ENCODE results near the gene OR5A1. TPM values are rescaled to one million over a fixed set of nuclear protein-coding genes. Genes with fewer than 3 reads are reported as not detected.
A peak's percentile ranks its signal among the peaks of the same experiment; 100 is the strongest.
"Not testable (repeated sequence)": the region's sequence is repeated elsewhere in the genome, so short reads cannot be mapped to it uniquely, and the experiment has no call there.

OR5A1 gene
- total and polyA plus RNA-seq, 2 donors (not counting 1 experiment from before 2014, with no cell fraction given), result not detected

- no peaks in the 10 kb centered on the region for H3K9me3 ChIP-seq (ENCODE audit: control extremely low read depth in 1 of 3, control insufficient read depth in 2 of 3, insufficient read depth in 1 of 3, low read length in 2 of 3)
- no peak overlapping the region for H3K4me3 Mint-ChIP-seq
- no peaks in the 10 kb centered on the region for H3K79me2 ChIP-seq (ENCODE audit: control insufficient read depth, insufficient read depth, low read length)
- no peaks in the 10 kb centered on the region for H3K36me3 ChIP-seq (replicated peaks in 1 of 2; ENCODE audit: control extremely low read depth in 1 of 2, control insufficient read depth in 1 of 2, extremely low read depth in 1 of 2, insufficient read depth in 2 of 2, low read length in 1 of 2)
- WGBS (ENCODE audit: insufficient coverage), result 100% methylated on average over 1 of the region's 4 CpGs
- H3K4me2 ChIP-seq (replicated peaks; ENCODE audit: low read depth, low read length, poor library complexity, severe bottlenecking), result no peak overlapping the region
- ChIA-PET POLR2A (interaction anchor here (0.9 kb wide), 1 partner anchor 259 kb away, joined by 6 read pairs; no protein-coding TSS in a partner anchor), CTCF (interaction anchor here (0.6 to 11.4 kb wide), 33 partner anchors 8 to 775 kb away, joined by 3 to 141 read pairs (median 4); partner anchors contain the start of genes DTX4 and MPEG1)
- H3K27me3 ChIP-seq (replicated peaks in 1 of 4; ENCODE audit: control extremely low read depth in 1 of 4, control insufficient read depth in 3 of 4, insufficient read depth in 4 of 4, low read length in 3 of 4), result no peaks in the 10 kb centered on the region
- peak; percentile 86 for DNase-seq
- TF ChIP-seq CTCF (IDR thresholded peaks at IDR 0.05) (peak; percentile 93), EZH2 (IDR thresholded peaks at IDR 0.05; ENCODE audit: borderline replicate concordance, insufficient read depth, low read depth, low read length, poor library complexity, severe bottlenecking) (no peak)
- H3K9ac ChIP-seq (ENCODE audit: low read length), result no peak overlapping the region
- H3K4me1 ChIP-seq (ENCODE audit: control insufficient read depth in 2 of 2, insufficient read depth in 2 of 2, low read length in 2 of 2), result no peaks in the 10 kb centered on the region
- intact Hi-C loops (cut with micrococcal nuclease), result loop anchor here (1.0 to 5.0 kb wide), 6 partner anchors 146 to 778 kb away; no protein-coding TSS in a partner anchor
- no peaks in the 10 kb centered on the region for H4K20me1 ChIP-seq (ENCODE audit: control insufficient read depth, insufficient read depth, low read length, poor library complexity, severe bottlenecking)
- ATAC-seq (ENCODE audit: low read depth), result peak; percentile 87
- H3K27ac ChIP-seq (ENCODE audit: low read length in 2 of 2), result no peak overlapping the region
- H2AFZ ChIP-seq (ENCODE audit: insufficient read depth, low read depth, low read length, poor library complexity, severe bottlenecking), result no peak overlapping the region
- H3K4me3 ChIP-seq (ENCODE audit: control extremely low read depth in 1 of 5, extremely low read depth in 1 of 5, insufficient read depth in 1 of 5, low read depth in 2 of 5, low read length in 4 of 5), result no peak overlapping the region
- peaks cover 12% of the 10 kb centered on the region for H3K27me3 Mint-ChIP-seq
- H3K27ac Mint-ChIP-seq, result no peak overlapping the region
- H3K9me3 Mint-ChIP-seq (ENCODE audit: insufficient read depth), result no peaks in the 10 kb centered on the region
- H3K4me1 Mint-ChIP-seq, result no peaks in the 10 kb centered on the region
Measured at GRCh38 chr11:59429924-59430516, 6.2 kb upstream of the OR5A1 start.

- Mint-ChIP-seq H3K27me3 (peaks cover 7% of the 10 kb centered on the region), H3K9me3 (ENCODE audit: insufficient read depth) (no peaks in the 10 kb centered on the region), H3K4me3 (no peak overlapping the region), H3K4me1 (no peaks in the 10 kb centered on the region), H3K27ac (no peak overlapping the region)
- ChIA-PET POLR2A (no interaction called here), CTCF (interaction anchor here (0.9 to 3.1 kb wide), 4 partner anchors 8 to 280 kb away, joined by 3 to 15 read pairs (median 4); no protein-coding TSS in a partner anchor)
- H3K36me3 ChIP-seq (replicated peaks in 1 of 2; ENCODE audit: control extremely low read depth in 1 of 2, control insufficient read depth in 1 of 2, extremely low read depth in 1 of 2, insufficient read depth in 2 of 2, low read length in 1 of 2), result no peaks in the 10 kb centered on the region
- H3K9ac ChIP-seq (ENCODE audit: low read length), result no peak overlapping the region
- no peak for TF ChIP-seq CTCF (IDR thresholded peaks at IDR 0.05)
- TF ChIP-seq EZH2 (IDR thresholded peaks at IDR 0.05; ENCODE audit: borderline replicate concordance, insufficient read depth, low read depth, low read length, poor library complexity, severe bottlenecking), result no peak
- DNase-seq, result no peak
- no peaks in the 10 kb centered on the region for H4K20me1 ChIP-seq (ENCODE audit: control insufficient read depth, insufficient read depth, low read length, poor library complexity, severe bottlenecking)
- no peaks in the 10 kb centered on the region for H3K4me1 ChIP-seq (ENCODE audit: control insufficient read depth in 2 of 2, insufficient read depth in 2 of 2, low read length in 2 of 2)
- no peak overlapping the region for H3K27ac ChIP-seq (ENCODE audit: low read length in 2 of 2)
- H3K79me2 ChIP-seq (ENCODE audit: control insufficient read depth, insufficient read depth, low read length), result no peaks in the 10 kb centered on the region
- no peak overlapping the region for H2AFZ ChIP-seq (ENCODE audit: insufficient read depth, low read depth, low read length, poor library complexity, severe bottlenecking)
- intact Hi-C loops (cut with micrococcal nuclease), result no loop called here
- no peaks in the 10 kb centered on the region for H3K9me3 ChIP-seq (ENCODE audit: control extremely low read depth in 1 of 3, control insufficient read depth in 2 of 3, insufficient read depth in 1 of 3, low read length in 2 of 3)
- H3K4me3 ChIP-seq (ENCODE audit: control extremely low read depth in 1 of 5, extremely low read depth in 1 of 5, insufficient read depth in 1 of 5, low read depth in 2 of 5, low read length in 4 of 5), result no peak overlapping the region
- WGBS (ENCODE audit: insufficient coverage), result 97% methylated on average over 3 of the region's 7 CpGs
- H3K27me3 ChIP-seq (replicated peaks in 1 of 4; ENCODE audit: control extremely low read depth in 1 of 4, control insufficient read depth in 3 of 4, insufficient read depth in 4 of 4, low read length in 3 of 4), result no peaks in the 10 kb centered on the region
- no peak overlapping the region for H3K4me2 ChIP-seq (replicated peaks; ENCODE audit: low read depth, low read length, poor library complexity, severe bottlenecking)
- ATAC-seq (ENCODE audit: low read depth), result no peak
Measured at GRCh38 chr11:59437770-59438169, 1.5 kb downstream of the OR5A1 start.

DNA sequence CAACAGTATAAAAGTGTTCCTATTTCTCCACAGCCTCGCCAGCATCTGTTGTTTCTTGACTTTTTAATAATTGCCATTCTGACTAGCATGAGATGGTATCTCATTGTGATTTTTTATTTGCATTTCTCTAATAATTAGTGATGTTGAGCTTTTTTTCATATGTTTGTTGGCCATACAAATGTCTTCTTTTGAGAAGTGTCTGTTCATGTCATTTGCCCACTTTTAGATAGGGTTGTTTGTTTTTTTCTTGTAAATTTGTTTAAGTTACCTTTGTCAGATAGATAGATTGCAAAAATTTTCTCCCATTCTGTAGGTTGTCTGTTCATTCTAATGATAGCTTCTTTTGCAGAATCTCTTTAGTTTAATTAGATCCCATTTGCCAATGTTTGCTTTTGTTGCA lies 9.4 kb downstream of the OR5A1 start:
- POLR2A ChIA-PET; DNase-seq; ATAC-seq (ENCODE audit: low read depth); H3K4me1 ChIP-seq (ENCODE audit: control insufficient read depth in 2 of 2, insufficient read depth in 2 of 2, low read length in 2 of 2); H3K27ac ChIP-seq (ENCODE audit: low read length in 2 of 2); H3K4me2 ChIP-seq (replicated peaks; ENCODE audit: low read depth, low read length, poor library complexity, severe bottlenecking); H3K9me3 Mint-ChIP-seq (ENCODE audit: insufficient read depth); CTCF ChIA-PET; H3K4me3 Mint-ChIP-seq; H3K4me1 Mint-ChIP-seq; H3K36me3 ChIP-seq (replicated peaks in 1 of 2; ENCODE audit: control extremely low read depth in 1 of 2, control insufficient read depth in 1 of 2, extremely low read depth in 1 of 2, insufficient read depth in 2 of 2, low read length in 1 of 2); H3K4me3 ChIP-seq (ENCODE audit: control extremely low read depth in 1 of 5, extremely low read depth in 1 of 5, insufficient read depth in 1 of 5, low read depth in 2 of 5, low read length in 4 of 5); intact Hi-C loops (cut with micrococcal nuclease); H2AFZ ChIP-seq (ENCODE audit: insufficient read depth, low read depth, low read length, poor library complexity, severe bottlenecking); H3K79me2 ChIP-seq (ENCODE audit: control insufficient read depth, insufficient read depth, low read length); H3K9ac ChIP-seq (ENCODE audit: low read length); H3K27ac Mint-ChIP-seq; H3K27me3 ChIP-seq (replicated peaks in 1 of 4; ENCODE audit: control extremely low read depth in 1 of 4, control insufficient read depth in 3 of 4, insufficient read depth in 4 of 4, low read length in 3 of 4); H4K20me1 ChIP-seq (ENCODE audit: control insufficient read depth, insufficient read depth, low read length, poor library complexity, severe bottlenecking); H3K9me3 ChIP-seq (ENCODE audit: control extremely low read depth in 1 of 3, control insufficient read depth in 2 of 3, insufficient read depth in 1 of 3, low read length in 2 of 3): not testable (repeated sequence)
- WGBS (ENCODE audit: insufficient coverage), result no CpG with 5 or more reads among the region's 1 CpG
- peaks cover 23% of the 10 kb centered on the region for H3K27me3 Mint-ChIP-seq

Data from B cell (primary cell).